CD4-positive, alpha-beta T cell treated with Interleukin-4 for 1 hour (primary cell): Measurements from ENCODE around the gene FOXS1.
"Not testable (repeated sequence)": the region's sequence is repeated elsewhere in the genome, so short reads cannot be mapped to it uniquely, and the experiment has no call there.

Experiments used
- DNase-seq, 2 donors: peaks; one replicate each; pipeline ENCODE4 v3.0.0-alpha.2; 2020 to 2022

The FOXS1 gene

GRCh38 chr20:31838646-31839292, 6.6 kb downstream of the FOXS1 start:
- DNase-seq: no peak

- no peak for DNase-seq
Observed at GRCh38 chr20:31837896-31838397, 7.5 kb downstream of the FOXS1 start.

GRCh38 chr20:31836853-31837608, 8.4 kb downstream of the FOXS1 start:
- DNase-seq: no peak

- peak; percentile 30 to 65 for DNase-seq
Observed at GRCh38 chr20:31835977-31836852, 9.2 kb downstream of the FOXS1 start.

- DNase-seq: no peak
Observed at GRCh38 chr20:31835554-31835953, 9.8 kb downstream of the FOXS1 start.

- DNase-seq: no peak
Observed at GRCh38 chr20:31833931-31834521, 11.4 kb downstream of the FOXS1 start.

GRCh38 chr20:31833130-31833930, 12.1 kb downstream of the FOXS1 start:
- peak; percentile 48 for DNase-seq

GRCh38 chr20:31831771-31832306, 13.6 kb downstream of the FOXS1 start:
- no peak for DNase-seq

- no peak for DNase-seq
Observed at GRCh38 chr20:31831211-31831610, 14.2 kb downstream of the FOXS1 start.

- no peak for DNase-seq
Observed at GRCh38 chr20:31830406-31830981, 14.9 kb downstream of the FOXS1 start.

- DNase-seq: no peak
Observed at GRCh38 chr20:31829731-31830130, 15.7 kb downstream of the FOXS1 start.

GRCh38 chr20:31828016-31828415, 17.4 kb downstream of the FOXS1 start:
- not testable (repeated sequence) for DNase-seq

- DNase-seq: no peak
Observed at GRCh38 chr20:31827059-31827458, 18.3 kb downstream of the FOXS1 start.

- DNase-seq: no peak
Observed at GRCh38 chr20:31826074-31826473, 19.3 kb downstream of the FOXS1 start.

GRCh38 chr20:31824554-31825313, 20.7 kb downstream of the FOXS1 start:
- DNase-seq: no peak

GRCh38 chr20:31824125-31824485, 21.3 kb downstream of the FOXS1 start:
- no peak for DNase-seq

- DNase-seq: no peak
Observed at GRCh38 chr20:31823360-31824124, 21.9 kb downstream of the FOXS1 start.

- peak; percentile 69 to 70 for DNase-seq
Observed at GRCh38 chr20:31822421-31823330, 22.7 kb downstream of the FOXS1 start.

- no peak for DNase-seq
Observed at GRCh38 chr20:31821427-31821826, 24.0 kb downstream of the FOXS1 start.
